ENCODE data around the gene TRPM1.

TRPM1 gene

GRCh38 chr15:30962079-30962478, 139.4 kb downstream of the TRPM1 start:
- no peak for DNase-seq

GRCh38 chr15:30958219-30958618, 143.3 kb downstream of the TRPM1 start:
- no peak for DNase-seq

- no peak for DNase-seq
Observed at GRCh38 chr15:30956216-30957124, 145.1 kb downstream of the TRPM1 start.

- DNase-seq = no peak
Observed at GRCh38 chr15:30954674-30955073, 146.9 kb downstream of the TRPM1 start.

- no peak for DNase-seq
Observed at GRCh38 chr15:30953731-30954378, 147.7 kb downstream of the TRPM1 start.

- no peak for DNase-seq
Observed at GRCh38 chr15:30953183-30953582, 148.3 kb downstream of the TRPM1 start.

All from stimulated activated naive CD4-positive, alpha-beta T cell (primary cell).